HepG2 (cell line): ENCODE measurements around the gene MEX3C. TPM values are rescaled to one million over a fixed set of nuclear protein-coding genes. Genes with fewer than 3 reads are reported as not detected.

Experiments used
- AHDC1 ChIP-seq: sonication (generic); formaldehyde crosslinking; IDR thresholded peaks from 2 replicates; pipeline ENCODE4 v1.5.1; 2020; ENCODE audit warnings: mild to moderate bottlenecking, missing genetic modification reagents, borderline replicate concordance
- CERS6 ChIP-seq: sonication (generic); formaldehyde crosslinking; IDR thresholded peaks from 2 replicates; pipeline ENCODE4 v1.5.0; 2020; ENCODE audit warnings: missing genetic modification reagents
- CREBL2 ChIP-seq: sonication (generic); formaldehyde crosslinking; IDR thresholded peaks from 2 replicates; pipeline ENCODE4 v1.8.1; 2023; ENCODE audit warnings: missing genetic modification reagents, mild to moderate bottlenecking, borderline replicate concordance
- CSRNP1 ChIP-seq: sonication (generic); formaldehyde crosslinking; IDR thresholded peaks from 2 replicates; pipeline ENCODE4 v1.8.1; 2023; ENCODE audit warnings: mild to moderate bottlenecking, missing genetic modification reagents
- HES4 ChIP-seq: sonication (generic); formaldehyde crosslinking; IDR thresholded peaks from 2 replicates; pipeline ENCODE4 v1.9.0; 2021; ENCODE audit warnings: mild to moderate bottlenecking, missing genetic modification reagents, borderline replicate concordance
- HOXA9 ChIP-seq: sonication (generic); formaldehyde crosslinking; IDR thresholded peaks from 2 replicates; pipeline ENCODE4 v1.8.1; 2022; ENCODE audit warnings: missing genetic modification reagents, mild to moderate bottlenecking, moderate library complexity, borderline replicate concordance
- KLF12 ChIP-seq: sonication (generic); formaldehyde crosslinking; IDR thresholded peaks from 2 replicates; pipeline ENCODE4 v1.4.0; 2020; ENCODE audit warnings: missing genetic modification reagents, borderline replicate concordance
- MAFK ChIP-seq, 2 experiments: IDR thresholded peaks in 1 of 2; conservative IDR thresholded peaks in 1 of 2; 2 replicates each; pipeline ENCODE4 v1.6.1; 2011; ENCODE audit warnings: improper control_type of control experiment in 2 of 2, low read length in 2 of 2
- NKX3-1 ChIP-seq: sonication (generic); formaldehyde crosslinking; IDR thresholded peaks from 2 replicates; pipeline ENCODE4 v1.5.0; 2020; ENCODE audit warnings: missing genetic modification reagents
- PHF21A ChIP-seq: sonication (generic); formaldehyde crosslinking; IDR thresholded peaks from 2 replicates; pipeline ENCODE4 v1.5.0; 2020; ENCODE audit warnings: mild to moderate bottlenecking, missing genetic modification reagents
- ZBTB21 ChIP-seq: sonication (generic); formaldehyde crosslinking; IDR thresholded peaks from 2 replicates; pipeline ENCODE4 v1.4.0; 2020; ENCODE audit warnings: missing genetic modification reagents
- ZBTB44 ChIP-seq: sonication (generic); formaldehyde crosslinking; IDR thresholded peaks from 2 replicates; pipeline ENCODE4 v1.4.0; 2020; ENCODE audit warnings: missing genetic modification reagents
- ZNF34 ChIP-seq: sonication (generic); formaldehyde crosslinking; IDR thresholded peaks from 2 replicates; pipeline ENCODE4 v1.4.0; 2020; ENCODE audit warnings: mild to moderate bottlenecking, missing genetic modification reagents, borderline replicate concordance
- ZNF367 ChIP-seq: sonication (generic); formaldehyde crosslinking; IDR thresholded peaks from 2 replicates; pipeline ENCODE4 v1.4.0; 2020; ENCODE audit warnings: missing genetic modification reagents, borderline replicate concordance
- ZNF44 ChIP-seq: sonication (generic); formaldehyde crosslinking; IDR thresholded peaks from 2 replicates; pipeline ENCODE4 v1.5.1; 2020; ENCODE audit warnings: mild to moderate bottlenecking, missing genetic modification reagents
- polyA plus RNA-seq, 8 experiments: library from polyadenylated mRNA; depleted of rRNA in 3 of 8; stranded (reverse) in 7 of 8; unstranded in 1 of 8; fragments of >200 nt; fragmentation: Illumina TruSeq in 4 of 8; extraction: Trizol in 4 of 8; gene quantifications; 2 replicates each; pipeline versions ENCODE4 v1.2.1 to v1.2.3, GENCODE V29; 2011 to 2016; ENCODE audit warnings: low read depth in 4 of 8, missing spikeins in 1 of 8, mixed read lengths in 1 of 8; ENCODE audit not compliant: insufficient read depth in 1 of 8
- total RNA-seq, 5 experiments: library from RNA; depleted of rRNA; stranded (reverse); fragments of >200 nt; fragmentation: Illumina TruSeq; extraction: Trizol; gene quantifications; 2 replicates each; pipeline ENCODE4 v1.2.3, GENCODE V29; 2016; ENCODE audit warnings: low read depth in 1 of 5

MEX3C gene
- total and polyA plus RNA-seq, 2 of the 13 experiments (the other 11 are each of a cell fraction or from before 2014, with no cell fraction given), result 34.8 to 36.4 TPM

- TF ChIP-seq HES4 (CRISPR knock-in tag), result no peak
- TF ChIP-seq CERS6, result no peak
- no peak for TF ChIP-seq PHF21A
- TF ChIP-seq ZBTB21 (CRISPR knock-in tag), result peak; percentile 90
- no peak for TF ChIP-seq CSRNP1
- TF ChIP-seq HOXA9 (CRISPR knock-in tag), result no peak
- no peak for TF ChIP-seq KLF12 (CRISPR knock-in tag)
- TF ChIP-seq MAFK (conservative IDR thresholded peaks at IDR 0.05 in 1 of 2, IDR thresholded peaks at IDR 0.05 in 1 of 2; ENCODE audit: low read length in 2 of 2), result no peak
- TF ChIP-seq CREBL2 (CRISPR knock-in tag), result no peak
- TF ChIP-seq ZBTB44 (CRISPR knock-in tag), result no peak
- TF ChIP-seq NKX3-1 (CRISPR knock-in tag), result no peak
- TF ChIP-seq ZNF367 (CRISPR knock-in tag), result no peak
- no peak for TF ChIP-seq ZNF34 (CRISPR knock-in tag)
- no peak for TF ChIP-seq AHDC1 (CRISPR knock-in tag)
- no peak for TF ChIP-seq ZNF44 (CRISPR knock-in tag)
These were observed 14.1 kb upstream of the MEX3C start (continued) for GRCh38 chr18:51211552-51211951.
